HL-60 (cell line): Measurements from ENCODE around the gene KIDINS220.

Source experiments
- CTCF ChIP-seq: IDR thresholded peaks from one replicate; pipeline ENCODE4 v1.5.1; 2011; ENCODE audit warnings: low read length, control low read depth, inconsistent platforms; ENCODE audit not compliant: insufficient read depth
- GABPA ChIP-seq: IDR thresholded peaks from 2 replicates; pipeline ENCODE4 v1.6.1; 2012; ENCODE audit warnings: low read depth

GRCh38 chr2:8847400-8847799 is 10.0 kb upstream of the KIDINS220 start:
- TF ChIP-seq GABPA (no peak), CTCF (no peak)
